ENCODE measurements around the gene ACTA1.

The ACTA1 gene

DNA sequence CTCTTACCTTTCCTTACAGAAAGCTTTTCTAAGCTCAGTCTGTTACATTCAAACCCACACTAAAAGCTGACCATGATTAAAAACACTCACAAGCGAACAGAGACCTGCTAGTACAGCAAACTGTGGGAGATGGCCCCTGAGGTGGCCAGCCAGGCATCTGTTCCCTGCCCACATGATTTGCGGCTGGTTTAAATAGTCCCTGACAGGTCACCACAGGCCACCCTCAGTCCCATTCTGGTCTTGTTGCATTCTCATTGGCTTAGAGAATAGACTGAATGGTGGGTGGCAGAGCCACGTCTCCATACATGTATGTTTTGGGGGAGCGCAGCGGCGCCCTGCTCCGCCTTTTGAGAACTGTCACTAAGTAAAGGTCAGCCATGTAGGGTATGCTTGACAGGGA, 2.3 kb upstream of the ACTA1 start:
- TF ChIP-seq FOXM1 (IDR thresholded peaks at IDR 0.05; ENCODE audit: borderline replicate concordance, low read depth): no peak

GRCh38 chr1:229434641-229435051, 752 bp upstream of the ACTA1 start:
- no peak for TF ChIP-seq TEAD4 (IDR thresholded peaks at IDR 0.05)
- TF ChIP-seq CEBPB (IDR thresholded peaks at IDR 0.05): no peak
- TF ChIP-seq, protein P1, sequence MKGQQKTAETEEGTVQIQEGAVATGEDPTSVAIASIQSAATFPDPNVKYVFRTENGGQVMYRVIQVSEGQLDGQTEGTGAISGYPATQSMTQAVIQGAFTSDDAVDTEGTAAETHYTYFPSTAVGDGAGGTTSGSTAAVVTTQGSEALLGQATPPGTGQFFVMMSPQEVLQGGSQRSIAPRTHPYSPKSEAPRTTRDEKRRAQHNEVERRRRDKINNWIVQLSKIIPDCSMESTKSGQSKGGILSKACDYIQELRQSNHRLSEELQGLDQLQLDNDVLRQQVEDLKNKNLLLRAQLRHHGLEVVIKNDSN (IDR thresholded peaks at IDR 0.05): no peak
- TF ChIP-seq EGR1 (IDR thresholded peaks at IDR 0.05): no peak
- no peak for TF ChIP-seq ZBTB7A (IDR thresholded peaks at IDR 0.05; ENCODE audit: low read depth)
- TF ChIP-seq EP300 (IDR thresholded peaks at IDR 0.05; ENCODE audit: borderline replicate concordance): no peak
- TF ChIP-seq FOXM1 (IDR thresholded peaks at IDR 0.05; ENCODE audit: borderline replicate concordance, low read depth): no peak
- TF ChIP-seq TAF1 (IDR thresholded peaks at IDR 0.05; ENCODE audit: low read depth): no peak
- TF ChIP-seq TCF12 (IDR thresholded peaks at IDR 0.05; ENCODE audit: low read depth): no peak
- TF ChIP-seq YY1 (IDR thresholded peaks at IDR 0.05; ENCODE audit: low read depth): no peak
- TF ChIP-seq REST (IDR thresholded peaks at IDR 0.05; ENCODE audit: low read depth): no peak; the same call in 1 of the 2 replicates
- no peak for TF ChIP-seq CREB1 (IDR thresholded peaks at IDR 0.05; ENCODE audit: low read depth)
- TF ChIP-seq NFIC (IDR thresholded peaks at IDR 0.05): no peak
- TF ChIP-seq, protein P2, sequence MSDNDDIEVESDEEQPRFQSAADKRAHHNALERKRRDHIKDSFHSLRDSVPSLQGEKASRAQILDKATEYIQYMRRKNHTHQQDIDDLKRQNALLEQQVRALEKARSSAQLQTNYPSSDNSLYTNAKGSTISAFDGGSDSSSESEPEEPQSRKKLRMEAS (IDR thresholded peaks at IDR 0.05): no peak
- TF ChIP-seq RAD21 (IDR thresholded peaks at IDR 0.05; ENCODE audit: low read depth): no peak

GRCh38 chr1:229433364-229434004, 410 bp downstream of the ACTA1 start:
- TF ChIP-seq TAF1 (IDR thresholded peaks at IDR 0.05; ENCODE audit: low read depth) (no peak), YY1 (IDR thresholded peaks at IDR 0.05; ENCODE audit: low read depth) (no peak), FOXM1 (IDR thresholded peaks at IDR 0.05; ENCODE audit: borderline replicate concordance, low read depth) (no peak), EP300 (IDR thresholded peaks at IDR 0.05; ENCODE audit: borderline replicate concordance) (no peak), RAD21 (IDR thresholded peaks at IDR 0.05; ENCODE audit: low read depth) (no peak), EGR1 (IDR thresholded peaks at IDR 0.05) (no peak), NFIC (IDR thresholded peaks at IDR 0.05) (no peak), ZBTB7A (IDR thresholded peaks at IDR 0.05; ENCODE audit: low read depth) (no peak), TCF12 (IDR thresholded peaks at IDR 0.05; ENCODE audit: low read depth) (no peak), CEBPB (IDR thresholded peaks at IDR 0.05) (no peak), CREB1 (IDR thresholded peaks at IDR 0.05; ENCODE audit: low read depth) (no peak), REST (IDR thresholded peaks at IDR 0.05; ENCODE audit: low read depth) (no peak), TEAD4 (IDR thresholded peaks at IDR 0.05) (no peak)
- TF ChIP-seq, protein P1 (IDR thresholded peaks at IDR 0.05): no peak
- TF ChIP-seq, protein P2 (IDR thresholded peaks at IDR 0.05): no peak

GRCh38 chr1:229432905-229433304, 989 bp downstream of the ACTA1 start:
- TF ChIP-seq, protein P1 (IDR thresholded peaks at IDR 0.05): no peak
- no peak for TF ChIP-seq CEBPB (IDR thresholded peaks at IDR 0.05)
- TF ChIP-seq, protein P2 (IDR thresholded peaks at IDR 0.05): no peak
- TF ChIP-seq CREB1 (IDR thresholded peaks at IDR 0.05; ENCODE audit: low read depth): no peak
- TF ChIP-seq RAD21 (IDR thresholded peaks at IDR 0.05; ENCODE audit: low read depth): no peak
- no peak for TF ChIP-seq TCF12 (IDR thresholded peaks at IDR 0.05; ENCODE audit: low read depth)
- TF ChIP-seq NFIC (IDR thresholded peaks at IDR 0.05): no peak
- TF ChIP-seq TAF1 (IDR thresholded peaks at IDR 0.05; ENCODE audit: low read depth): no peak
- TF ChIP-seq FOXM1 (IDR thresholded peaks at IDR 0.05; ENCODE audit: borderline replicate concordance, low read depth): no peak
- no peak for TF ChIP-seq ZBTB7A (IDR thresholded peaks at IDR 0.05; ENCODE audit: low read depth)
- TF ChIP-seq YY1 (IDR thresholded peaks at IDR 0.05; ENCODE audit: low read depth): no peak
- TF ChIP-seq EGR1 (IDR thresholded peaks at IDR 0.05): no peak

GRCh38 chr1:229432116-229432461, 1.8 kb downstream of the ACTA1 start:
- TF ChIP-seq YY1 (IDR thresholded peaks at IDR 0.05; ENCODE audit: low read depth) (no peak), TCF12 (IDR thresholded peaks at IDR 0.05; ENCODE audit: low read depth) (no peak), RAD21 (IDR thresholded peaks at IDR 0.05; ENCODE audit: low read depth) (no peak)

All from Ishikawa (cell line).